ENCODE measurements around the gene CERK. TPM values are rescaled to one million over a fixed set of nuclear protein-coding genes. Genes with fewer than 3 reads are reported as not detected.

CERK gene
- total and polyA plus RNA-seq, 9 of the 15 experiments (the other 6 are each of a cell fraction or from before 2014, with no cell fraction given) = 1.1 to 14.9 (median 8.7) TPM

DNA sequence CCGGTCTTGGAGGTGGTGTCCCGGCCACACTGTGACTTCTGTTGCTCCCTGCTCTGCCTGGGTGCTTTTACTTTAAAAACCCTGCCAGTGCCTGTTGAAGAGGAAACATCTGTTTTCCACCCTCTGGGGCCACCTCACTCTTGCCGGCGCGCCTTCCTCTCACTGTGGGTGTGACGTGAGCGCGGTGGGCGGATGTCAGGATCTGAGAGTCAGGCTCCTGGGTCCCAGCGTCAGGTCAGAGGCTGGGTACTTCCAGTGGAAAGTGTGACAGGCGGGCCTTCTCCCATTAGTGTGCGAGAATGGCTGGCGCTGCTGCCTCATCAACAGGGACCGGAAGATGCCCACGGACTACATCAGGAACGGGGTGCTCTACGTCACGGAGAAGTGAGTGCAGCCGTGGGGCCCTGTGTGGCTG is 63.7 kb downstream of the CERK start:
- intact Hi-C loops (cut with micrococcal nuclease) = no loop called here
- Histone ChIP-seq H3K79me2 (ENCODE audit: control insufficient read depth, insufficient read depth, low read length) (no peaks in the 10 kb centered on the region), H3K9me1 (ENCODE audit: control insufficient read depth, insufficient read depth, low read length) (no peaks in the 10 kb centered on the region), H2AFZ (ENCODE audit: low read depth, low read length) (no peak overlapping the region), H3K27me3 (ENCODE audit: control insufficient read depth in 2 of 2, insufficient read depth in 2 of 2, low read length in 2 of 2) (no peaks in the 10 kb centered on the region), H3K4me2 (ENCODE audit: insufficient read depth, low read length) (no peak overlapping the region), H4K20me1 (replicated peaks; ENCODE audit: control insufficient read depth, insufficient read depth, low read length) (no peaks in the 10 kb centered on the region; the same call in 1 of the 2 replicates), H3K4me1 (replicated peaks in 1 of 2; ENCODE audit: control insufficient read depth in 2 of 2, insufficient read depth in 2 of 2, low read length in 2 of 2) (peaks cover 0 to 18% of the 10 kb centered on the region in 2 experiments; a peak in 2 of 5 replicates), H3K4me3 (no peak overlapping the region), H3K27ac (ENCODE audit: extremely low read depth, low read depth, low read length) (no peak overlapping the region), H3K9me3 (replicated peaks; ENCODE audit: control insufficient read depth, insufficient read depth, low read depth, low read length) (no peaks in the 10 kb centered on the region), H3K9ac (ENCODE audit: insufficient read depth in 1 of 2, low read depth in 2 of 2, low read length in 2 of 2) (no peak overlapping the region), H3K36me3 (ENCODE audit: control insufficient read depth, insufficient read depth, low read length) (peaks cover 36% of the 10 kb centered on the region; the same call in 1 of the 3 replicates)
- in situ Hi-C loops (cut with MboI) = loop anchor here (10.0 kb wide), 1 partner anchor 110 kb away; no protein-coding TSS in a partner anchor
- ATAC-seq (no peak), DNase-seq (ENCODE audit: extremely low read depth in 1 of 4, low spot score in 3 of 4) (no peak), FAIRE-seq (no peak)
- ChIA-PET CTCF (ENCODE audit: low intra/inter-chr PET ratio) (no interaction called here), POLR2A (no interaction called here)
- WGBS (ENCODE audit: insufficient coverage, low coverage, missing lambda C conversion rate) = 90% methylated on average over 11 of the region's 19 CpGs
- BruUV-seq (replicated peaks) = no TSS peak
- TF ChIP-seq ZBTB8A (IDR thresholded peaks at IDR 0.05; ENCODE audit: partially characterized antibody) (no peak), ZNF507 (tag; conservative IDR thresholded peaks at IDR 0.05) (no peak), E2F3 (CRISPR knock-in tag; IDR thresholded peaks at IDR 0.05) (no peak), ZFX (CRISPR knock-in tag; IDR thresholded peaks at IDR 0.05) (no peak), SAFB2 (IDR thresholded peaks at IDR 0.05; ENCODE audit: borderline replicate concordance, low read depth, low read length, severe bottlenecking) (no peak), RCOR1 (IDR thresholded peaks at IDR 0.05; ENCODE audit: borderline replicate concordance in 1 of 2, low read depth in 2 of 2, low read length in 2 of 2) (no peak), TEAD4 (IDR thresholded peaks at IDR 0.05; ENCODE audit: low read length) (no peak), TEAD4 (CRISPR knock-in tag; IDR thresholded peaks at IDR 0.05; ENCODE audit: borderline replicate concordance) (no peak), ZNF23 (CRISPR knock-in tag; IDR thresholded peaks at IDR 0.05) (no peak), GABPB1 (CRISPR knock-in tag; IDR thresholded peaks at IDR 0.05) (no peak), SMAD3 (CRISPR knock-in tag; conservative IDR thresholded peaks at IDR 0.05) (no peak), PHF20 (IDR thresholded peaks at IDR 0.05; ENCODE audit: partially characterized antibody) (no peak)
- TF ChIP-seq, protein P1, sequence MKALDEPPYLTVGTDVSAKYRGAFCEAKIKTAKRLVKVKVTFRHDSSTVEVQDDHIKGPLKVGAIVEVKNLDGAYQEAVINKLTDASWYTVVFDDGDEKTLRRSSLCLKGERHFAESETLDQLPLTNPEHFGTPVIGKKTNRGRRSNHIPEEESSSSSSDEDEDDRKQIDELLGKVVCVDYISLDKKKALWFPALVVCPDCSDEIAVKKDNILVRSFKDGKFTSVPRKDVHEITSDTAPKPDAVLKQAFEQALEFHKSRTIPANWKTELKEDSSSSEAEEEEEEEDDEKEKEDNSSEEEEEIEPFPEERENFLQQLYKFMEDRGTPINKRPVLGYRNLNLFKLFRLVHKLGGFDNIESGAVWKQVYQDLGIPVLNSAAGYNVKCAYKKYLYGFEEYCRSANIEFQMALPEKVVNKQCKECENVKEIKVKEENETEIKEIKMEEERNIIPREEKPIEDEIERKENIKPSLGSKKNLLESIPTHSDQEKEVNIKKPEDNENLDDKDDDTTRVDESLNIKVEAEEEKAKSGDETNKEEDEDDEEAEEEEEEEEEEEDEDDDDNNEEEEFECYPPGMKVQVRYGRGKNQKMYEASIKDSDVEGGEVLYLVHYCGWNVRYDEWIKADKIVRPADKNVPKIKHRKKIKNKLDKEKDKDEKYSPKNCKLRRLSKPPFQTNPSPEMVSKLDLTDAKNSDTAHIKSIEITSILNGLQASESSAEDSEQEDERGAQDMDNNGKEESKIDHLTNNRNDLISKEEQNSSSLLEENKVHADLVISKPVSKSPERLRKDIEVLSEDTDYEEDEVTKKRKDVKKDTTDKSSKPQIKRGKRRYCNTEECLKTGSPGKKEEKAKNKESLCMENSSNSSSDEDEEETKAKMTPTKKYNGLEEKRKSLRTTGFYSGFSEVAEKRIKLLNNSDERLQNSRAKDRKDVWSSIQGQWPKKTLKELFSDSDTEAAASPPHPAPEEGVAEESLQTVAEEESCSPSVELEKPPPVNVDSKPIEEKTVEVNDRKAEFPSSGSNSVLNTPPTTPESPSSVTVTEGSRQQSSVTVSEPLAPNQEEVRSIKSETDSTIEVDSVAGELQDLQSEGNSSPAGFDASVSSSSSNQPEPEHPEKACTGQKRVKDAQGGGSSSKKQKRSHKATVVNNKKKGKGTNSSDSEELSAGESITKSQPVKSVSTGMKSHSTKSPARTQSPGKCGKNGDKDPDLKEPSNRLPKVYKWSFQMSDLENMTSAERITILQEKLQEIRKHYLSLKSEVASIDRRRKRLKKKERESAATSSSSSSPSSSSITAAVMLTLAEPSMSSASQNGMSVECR (CRISPR knock-in tag; IDR thresholded peaks at IDR 0.05) = no peak
- TF ChIP-seq, protein P2, sequence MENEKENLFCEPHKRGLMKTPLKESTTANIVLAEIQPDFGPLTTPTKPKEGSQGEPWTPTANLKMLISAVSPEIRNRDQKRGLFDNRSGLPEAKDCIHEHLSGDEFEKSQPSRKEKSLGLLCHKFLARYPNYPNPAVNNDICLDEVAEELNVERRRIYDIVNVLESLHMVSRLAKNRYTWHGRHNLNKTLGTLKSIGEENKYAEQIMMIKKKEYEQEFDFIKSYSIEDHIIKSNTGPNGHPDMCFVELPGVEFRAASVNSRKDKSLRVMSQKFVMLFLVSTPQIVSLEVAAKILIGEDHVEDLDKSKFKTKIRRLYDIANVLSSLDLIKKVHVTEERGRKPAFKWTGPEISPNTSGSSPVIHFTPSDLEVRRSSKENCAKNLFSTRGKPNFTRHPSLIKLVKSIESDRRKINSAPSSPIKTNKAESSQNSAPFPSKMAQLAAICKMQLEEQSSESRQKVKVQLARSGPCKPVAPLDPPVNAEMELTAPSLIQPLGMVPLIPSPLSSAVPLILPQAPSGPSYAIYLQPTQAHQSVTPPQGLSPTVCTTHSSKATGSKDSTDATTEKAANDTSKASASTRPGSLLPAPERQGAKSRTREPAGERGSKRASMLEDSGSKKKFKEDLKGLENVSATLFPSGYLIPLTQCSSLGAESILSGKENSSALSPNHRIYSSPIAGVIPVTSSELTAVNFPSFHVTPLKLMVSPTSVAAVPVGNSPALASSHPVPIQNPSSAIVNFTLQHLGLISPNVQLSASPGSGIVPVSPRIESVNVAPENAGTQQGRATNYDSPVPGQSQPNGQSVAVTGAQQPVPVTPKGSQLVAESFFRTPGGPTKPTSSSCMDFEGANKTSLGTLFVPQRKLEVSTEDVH (IDR thresholded peaks at IDR 0.05; ENCODE audit: low read depth, partially characterized antibody) = no peak
- TF ChIP-seq, protein P3, sequence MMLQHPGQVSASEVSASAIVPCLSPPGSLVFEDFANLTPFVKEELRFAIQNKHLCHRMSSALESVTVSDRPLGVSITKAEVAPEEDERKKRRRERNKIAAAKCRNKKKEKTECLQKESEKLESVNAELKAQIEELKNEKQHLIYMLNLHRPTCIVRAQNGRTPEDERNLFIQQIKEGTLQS (IDR thresholded peaks at IDR 0.05) = no peak
- TF ChIP-seq, protein P3 (CRISPR knock-in tag; conservative IDR thresholded peaks at IDR 0.05) = no peak
